SK-N-MC (cell line): ENCODE data around the gene SYT6.

Experiments
- EZH2 ChIP-seq: fragments of 200-600 bp; sonication (generic); IDR thresholded peaks from one replicate; pipeline ENCODE4 v1.6.1; 2017; ENCODE audit warnings: antibody characterized with exemption
- FOXP2 ChIP-seq: optimal IDR thresholded peaks from 2 replicates; pipeline ENCODE3; 2011; ENCODE audit warnings: mild to moderate bottlenecking, moderate library complexity; ENCODE audit not compliant: insufficient read depth; ENCODE audit errors: extremely low read length, control extremely low read depth
- POLR2AphosphoS5 ChIP-seq: IDR thresholded peaks from 2 replicates; pipeline ENCODE4 v1.6.1; 2012; ENCODE audit warnings: mild to moderate bottlenecking, low read depth, low read length, borderline replicate concordance

DNA sequence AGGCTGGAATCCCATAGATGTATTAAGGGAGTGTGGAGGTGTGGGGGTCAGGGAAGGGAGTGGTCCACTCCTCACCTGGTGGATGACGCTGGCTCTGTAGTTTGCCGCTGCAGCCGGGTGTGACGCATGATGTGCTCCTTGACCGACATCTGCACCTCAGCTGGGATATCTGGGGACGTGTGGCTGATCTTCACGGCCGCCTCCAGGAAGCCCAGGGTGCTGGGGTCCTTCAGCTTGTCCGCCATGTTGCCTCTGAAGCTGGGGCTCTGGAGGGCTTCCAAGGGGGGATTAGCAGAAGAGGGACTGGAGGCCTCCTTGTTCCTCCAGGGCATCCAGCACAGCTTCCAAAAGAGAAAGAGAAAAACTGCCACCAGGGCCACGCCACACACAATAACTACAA is 14.1 kb downstream of the SYT6 start:
- TF ChIP-seq POLR2AphosphoS5 = no peak
- TF ChIP-seq EZH2 = no peak
- no peak for TF ChIP-seq FOXP2
